ENCODE data around the gene RHPN2.
"Not testable (repeated sequence)": the region's sequence is repeated elsewhere in the genome, so short reads cannot be mapped to it uniquely, and the experiment has no call there.

The RHPN2 gene

DNA sequence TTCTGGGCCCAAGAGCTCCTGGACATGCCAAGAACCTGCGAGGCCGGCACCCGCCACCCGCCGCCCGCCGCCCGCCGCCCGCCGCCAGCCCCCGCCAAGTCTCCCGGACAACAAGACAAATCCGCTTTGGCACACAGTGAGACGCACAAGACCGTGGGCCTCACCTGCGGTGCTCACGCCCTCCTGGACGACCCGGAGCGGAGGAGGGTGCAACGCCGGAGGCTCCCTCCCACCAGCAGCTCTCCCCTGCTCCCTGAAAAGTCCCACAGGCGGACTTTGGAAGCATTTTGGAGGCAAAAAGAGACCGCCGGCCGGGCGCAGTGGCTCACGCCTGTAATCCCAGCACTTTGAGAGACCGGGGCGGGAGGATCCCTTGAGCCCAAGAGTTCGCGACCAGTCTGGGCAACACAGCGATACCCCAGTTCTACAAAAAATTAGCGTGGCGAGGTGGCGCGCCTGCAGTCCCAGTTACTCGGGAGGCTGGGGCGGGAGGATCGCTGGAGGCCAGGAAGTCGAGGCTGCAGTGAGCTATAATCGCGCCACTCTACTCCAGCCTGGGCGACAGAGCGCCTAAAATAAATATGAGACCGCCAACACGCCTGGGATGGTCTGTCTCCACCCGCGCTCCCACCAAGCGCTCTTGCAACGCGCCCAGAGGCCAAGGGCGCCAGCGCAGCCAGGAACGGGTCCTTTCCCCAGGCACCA lies 783 bp downstream of the RHPN2 start:
- no peak for DNase-seq

DNA sequence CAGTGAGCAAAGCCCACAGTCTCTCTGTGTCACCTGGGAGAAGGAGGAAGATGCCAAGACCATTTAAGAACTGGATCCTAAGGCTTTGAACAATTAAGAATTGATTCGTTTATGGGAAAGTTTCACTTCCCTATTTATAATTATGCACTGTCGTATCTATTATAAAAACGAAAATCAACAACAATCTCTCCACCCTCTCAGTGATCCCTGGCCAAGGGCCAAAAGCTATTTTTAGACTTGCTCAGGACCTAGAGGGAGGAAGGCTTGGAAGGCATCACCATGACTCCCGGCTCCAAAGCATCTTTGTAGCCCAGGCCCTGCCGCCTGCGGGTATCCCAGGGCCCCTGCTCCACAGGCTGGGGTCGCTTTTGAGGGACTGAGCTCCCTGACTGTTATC lies 1.3 kb downstream of the RHPN2 start:
- DNase-seq = no peak

DNA sequence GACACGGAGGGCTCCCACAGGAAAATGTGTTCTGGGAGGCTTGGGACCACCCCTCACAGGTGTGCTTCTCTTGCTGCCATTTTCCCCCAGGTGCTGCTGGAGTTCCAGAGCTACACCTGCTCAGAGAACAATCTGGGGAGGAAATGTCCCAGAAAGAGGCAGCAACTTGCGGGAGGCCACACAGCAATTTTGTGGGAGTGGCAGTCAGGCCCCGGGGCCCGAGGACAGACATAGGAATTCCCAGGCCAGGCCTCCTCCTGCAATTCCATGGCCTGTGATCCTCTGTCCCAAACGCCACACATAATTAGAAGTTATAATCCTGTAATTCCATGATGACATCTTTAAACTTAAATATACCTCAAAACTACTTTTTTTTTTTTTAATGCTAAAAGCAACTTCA lies 1.8 kb downstream of the RHPN2 start:
- DNase-seq = no peak

DNA sequence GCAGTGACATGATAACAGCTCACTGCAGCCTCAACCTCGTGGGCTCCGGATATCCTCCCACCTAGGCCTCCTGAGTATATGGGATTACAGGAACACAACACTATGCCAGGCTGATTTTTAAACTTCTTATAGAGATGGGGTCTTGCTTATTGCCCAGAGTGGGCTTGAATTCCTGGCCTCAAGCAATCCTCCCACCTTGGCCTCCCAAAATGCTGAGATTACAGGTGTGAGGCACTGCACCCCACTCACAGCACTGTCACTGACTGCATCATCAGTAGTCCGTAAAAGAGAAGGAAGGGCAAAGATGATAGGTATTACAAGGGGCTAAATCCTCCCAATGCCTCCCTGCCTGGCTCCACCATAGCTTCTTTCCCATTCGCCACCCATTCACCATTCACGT lies 4.1 kb downstream of the RHPN2 start:
- no peak for DNase-seq

DNA sequence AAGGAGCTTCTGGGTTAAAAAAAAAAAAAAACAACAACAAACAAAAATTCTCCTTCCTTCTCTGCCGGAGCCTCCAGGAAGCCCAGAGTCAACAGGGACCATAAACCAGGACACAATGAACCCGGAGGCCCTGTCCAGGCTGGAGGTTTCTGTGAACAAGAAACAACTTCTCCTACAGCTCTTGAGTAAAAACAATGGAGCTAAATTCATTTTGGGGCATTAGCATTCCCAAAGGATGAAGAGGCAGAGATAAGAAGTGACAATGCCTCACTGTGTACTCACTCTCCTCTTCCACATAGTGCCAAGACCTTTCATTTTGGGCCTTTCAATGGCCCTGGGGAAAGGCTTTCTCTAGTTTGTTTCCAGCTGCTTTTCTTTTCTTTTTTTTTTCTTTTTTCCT lies 9.0 kb downstream of the RHPN2 start:
- no peak for DNase-seq

DNA sequence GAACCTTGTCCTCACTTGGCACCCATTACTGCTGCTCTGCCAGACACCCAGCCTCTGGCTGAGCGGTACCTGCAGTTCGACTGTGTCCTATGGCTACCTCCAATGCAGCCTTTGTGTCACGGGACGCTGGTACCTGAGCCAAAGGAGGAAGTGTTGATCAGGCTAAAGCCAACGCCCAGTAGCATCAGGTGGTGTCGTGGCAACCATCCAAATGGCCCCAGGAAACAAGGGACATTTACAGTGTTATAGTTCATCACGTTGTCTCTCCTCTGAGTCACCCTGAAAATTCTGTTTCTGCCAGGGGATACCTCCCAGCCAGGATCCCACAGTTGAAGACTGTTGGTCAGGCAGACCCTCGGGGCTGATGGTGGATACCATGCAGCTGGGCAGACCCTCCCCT lies 10.1 kb downstream of the RHPN2 start:
- DNase-seq = no peak

DNA sequence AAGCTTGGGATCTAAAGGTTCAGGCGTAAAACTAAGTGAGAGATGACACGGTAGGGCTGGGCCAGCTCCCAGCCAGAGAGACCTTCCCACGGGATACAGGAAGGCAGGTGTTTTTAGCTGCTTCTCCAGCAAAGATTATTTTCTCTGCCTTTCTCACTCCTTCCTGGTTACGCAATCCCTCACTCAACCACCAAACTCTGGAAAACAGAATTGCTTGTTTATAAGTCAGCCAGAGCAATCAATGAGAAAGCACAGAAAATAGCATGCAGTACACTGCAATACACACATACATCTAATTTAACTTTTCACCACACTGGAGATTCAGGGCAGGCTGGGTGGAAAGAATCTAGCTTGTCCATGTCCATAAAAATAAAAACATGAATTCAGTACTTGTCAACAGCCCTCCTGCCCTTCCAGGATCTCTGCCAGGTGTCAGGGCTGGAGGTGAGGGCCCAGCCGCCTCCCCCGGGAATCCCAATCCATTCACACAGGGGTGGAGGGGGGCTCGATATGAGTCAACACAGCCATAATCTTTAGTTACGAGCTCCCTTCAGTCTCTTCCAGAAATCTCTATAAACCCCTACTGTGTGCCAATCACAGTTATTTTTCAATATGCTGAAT lies 12.2 kb downstream of the RHPN2 start:
- DNase-seq = no peak

DNA sequence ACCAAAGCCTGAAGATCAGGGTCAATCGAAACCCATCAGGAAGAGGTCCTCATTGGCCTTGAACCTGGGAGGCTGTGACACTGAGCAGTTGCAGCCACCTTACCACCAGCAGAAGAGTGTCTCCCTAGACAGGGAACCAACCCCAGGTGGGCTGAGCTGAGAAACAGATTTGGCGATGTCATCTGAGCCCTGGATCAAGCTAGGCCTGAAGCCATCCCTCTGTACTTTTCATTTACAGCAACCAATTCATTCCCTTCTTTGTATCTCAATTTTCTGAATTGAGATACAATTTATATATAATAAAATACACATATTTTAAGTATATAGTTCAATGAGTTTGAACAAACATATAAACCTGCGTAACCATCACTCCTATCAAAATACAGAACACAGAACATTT lies 14.6 kb downstream of the RHPN2 start:
- DNase-seq = no peak

DNA sequence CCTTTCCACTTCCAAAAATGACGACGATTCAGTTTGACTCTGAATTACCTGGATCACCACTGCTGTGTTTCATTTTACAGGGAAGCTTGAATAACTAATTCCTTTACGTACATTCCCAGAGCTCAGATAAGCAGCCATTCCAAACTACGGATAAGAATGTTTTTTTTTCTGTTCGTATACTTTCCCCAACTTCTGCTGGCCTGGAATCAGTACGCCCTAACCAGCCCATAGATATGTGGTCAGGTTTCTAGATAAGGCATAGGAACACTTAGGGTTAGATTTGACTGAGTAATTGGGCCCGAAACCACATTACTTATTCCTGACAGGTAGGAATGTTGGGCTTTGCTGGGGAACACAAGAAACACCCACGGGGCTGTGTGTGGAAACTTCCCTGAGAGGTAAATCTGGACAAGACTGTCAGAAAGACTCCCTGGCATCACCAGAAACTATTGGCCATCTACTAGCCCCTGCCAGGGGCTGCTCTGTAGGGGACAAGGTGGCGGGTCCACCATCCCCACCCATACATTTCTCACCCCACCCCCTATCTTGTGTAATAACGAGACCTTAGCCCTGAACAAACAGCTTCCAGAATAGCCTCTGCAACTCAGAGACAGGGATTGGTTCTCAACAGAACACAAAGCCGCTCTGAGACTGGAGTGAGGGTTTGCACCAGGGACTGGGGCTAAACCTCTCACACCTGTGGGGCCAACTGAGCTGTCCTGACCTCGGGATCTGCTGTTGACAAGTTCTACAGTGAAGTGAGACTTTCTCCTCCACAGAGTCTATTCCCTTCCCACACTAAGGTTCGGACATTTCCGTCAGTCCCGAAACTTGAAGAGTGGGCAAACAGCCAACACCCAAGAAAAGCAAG lies 15.6 kb downstream of the RHPN2 start:
- DNase-seq = no peak

DNA sequence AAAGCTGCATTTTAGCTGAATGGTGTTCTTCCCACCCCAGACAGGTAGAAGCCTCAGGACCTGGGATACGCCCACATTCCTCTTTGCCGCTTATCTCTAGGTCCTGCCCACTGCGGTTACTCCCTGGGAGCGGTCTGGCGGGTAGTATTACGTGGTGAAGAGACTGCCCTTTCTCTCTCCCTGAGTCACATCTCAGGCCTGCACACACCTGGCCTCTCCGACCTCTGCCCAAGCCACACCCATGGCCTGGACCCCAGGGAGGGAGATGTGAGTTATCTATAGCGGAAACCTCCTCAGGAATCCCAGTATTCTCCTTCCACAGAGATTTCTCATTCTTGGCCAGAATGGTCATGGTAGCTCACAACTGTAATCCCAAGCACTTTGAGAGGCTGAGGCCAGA lies 17.3 kb downstream of the RHPN2 start:
- no peak for DNase-seq

DNA sequence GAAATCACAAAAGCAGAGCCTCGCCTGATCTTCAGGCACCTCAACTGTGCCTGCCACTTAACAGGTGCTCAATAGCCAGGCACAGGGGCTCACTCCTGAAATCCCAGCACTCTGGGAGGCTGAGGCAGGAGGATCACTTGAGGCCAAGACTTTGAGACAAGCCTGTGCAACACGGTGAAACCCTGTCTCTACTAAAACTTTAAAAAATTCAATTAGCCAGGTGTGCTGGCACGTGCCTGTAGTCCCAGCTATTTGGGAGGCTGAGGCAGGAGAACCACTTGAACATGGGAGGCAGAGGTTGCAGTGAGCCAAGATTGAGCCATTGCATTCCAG lies 22.9 kb downstream of the RHPN2 start:
- DNase-seq = not testable (repeated sequence)

DNA sequence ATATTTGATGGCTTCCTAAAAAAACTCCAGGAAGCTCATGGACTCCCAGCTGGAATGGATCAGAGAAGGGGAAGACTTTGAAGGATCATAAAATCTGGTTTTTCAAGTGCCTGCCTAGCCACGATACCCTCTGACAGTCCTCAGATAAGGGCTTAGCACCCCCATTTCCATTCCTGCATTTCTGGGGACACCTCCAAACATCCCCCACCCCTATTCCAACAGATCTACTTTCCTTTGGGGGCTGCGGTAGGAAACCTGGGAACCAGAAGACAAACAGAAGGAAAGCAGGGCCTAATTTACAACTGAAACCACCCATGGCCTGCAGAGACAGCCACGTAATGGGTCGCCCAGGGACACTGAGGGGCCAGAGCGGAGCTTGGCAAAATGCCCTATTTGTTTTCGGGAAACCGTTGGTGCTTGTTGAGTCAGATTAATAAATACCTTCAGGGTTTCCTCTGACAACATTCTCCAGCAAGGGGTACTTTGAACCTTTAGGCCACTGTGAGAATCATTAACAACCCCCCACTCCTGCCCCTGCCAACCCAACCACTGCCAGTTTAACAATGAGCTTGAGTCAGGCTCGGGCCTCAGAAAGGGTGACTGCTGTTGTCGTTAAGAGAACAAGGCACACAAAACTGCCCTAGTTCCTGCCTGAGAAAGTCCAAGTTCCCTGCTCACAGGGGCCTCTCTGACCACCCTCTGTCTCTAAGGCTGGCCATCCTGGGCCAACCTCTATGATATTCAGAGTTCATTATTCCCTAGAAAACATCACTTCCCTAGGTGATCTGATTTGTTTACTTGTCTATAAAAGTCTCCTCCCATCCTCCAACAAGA lies 23.5 kb downstream of the RHPN2 start:
- DNase-seq = no peak

DNA sequence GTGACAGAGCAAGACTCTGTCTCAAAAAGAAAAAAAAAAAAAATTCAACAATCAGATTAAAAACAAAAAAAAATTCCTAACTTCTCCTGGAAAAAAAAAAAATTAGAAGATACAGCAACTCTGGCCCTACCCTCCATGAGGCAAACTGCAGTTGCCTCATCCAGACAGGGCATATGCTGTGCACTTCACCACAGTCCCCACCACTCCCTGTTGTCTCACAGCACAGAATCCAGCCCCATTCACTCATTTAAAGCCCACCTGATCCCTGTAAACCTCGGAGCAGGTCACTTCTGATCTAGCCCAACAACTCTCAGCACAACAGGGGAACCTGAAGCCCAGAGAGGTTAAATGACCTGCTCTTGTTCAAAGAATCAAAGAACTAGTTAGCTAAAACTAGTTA lies 24.9 kb downstream of the RHPN2 start:
- DNase-seq = no peak

DNA sequence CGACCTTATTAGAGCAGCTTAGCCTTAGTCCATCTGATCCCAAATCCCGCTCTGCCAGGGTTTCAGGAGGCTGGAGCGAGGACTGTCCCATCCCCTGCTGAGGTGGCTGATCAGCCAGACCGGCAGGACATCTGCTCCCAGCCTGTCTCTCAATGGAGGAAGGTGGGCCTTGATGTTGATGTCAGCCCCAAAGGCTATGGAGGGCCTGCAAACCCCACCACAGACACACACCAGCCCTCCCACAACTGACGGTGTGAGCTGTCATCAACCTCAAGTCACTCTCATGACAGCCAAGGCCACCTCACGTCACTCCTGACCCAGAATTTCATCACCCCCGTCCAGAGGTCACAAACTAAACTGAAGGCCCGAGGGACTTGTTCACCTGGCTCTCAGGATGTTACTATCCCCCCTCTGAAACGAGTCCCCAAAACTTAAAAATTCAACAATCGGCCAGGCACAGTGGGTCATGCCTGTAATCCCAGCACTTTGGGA lies 25.5 kb downstream of the RHPN2 start:
- DNase-seq = no peak

DNA sequence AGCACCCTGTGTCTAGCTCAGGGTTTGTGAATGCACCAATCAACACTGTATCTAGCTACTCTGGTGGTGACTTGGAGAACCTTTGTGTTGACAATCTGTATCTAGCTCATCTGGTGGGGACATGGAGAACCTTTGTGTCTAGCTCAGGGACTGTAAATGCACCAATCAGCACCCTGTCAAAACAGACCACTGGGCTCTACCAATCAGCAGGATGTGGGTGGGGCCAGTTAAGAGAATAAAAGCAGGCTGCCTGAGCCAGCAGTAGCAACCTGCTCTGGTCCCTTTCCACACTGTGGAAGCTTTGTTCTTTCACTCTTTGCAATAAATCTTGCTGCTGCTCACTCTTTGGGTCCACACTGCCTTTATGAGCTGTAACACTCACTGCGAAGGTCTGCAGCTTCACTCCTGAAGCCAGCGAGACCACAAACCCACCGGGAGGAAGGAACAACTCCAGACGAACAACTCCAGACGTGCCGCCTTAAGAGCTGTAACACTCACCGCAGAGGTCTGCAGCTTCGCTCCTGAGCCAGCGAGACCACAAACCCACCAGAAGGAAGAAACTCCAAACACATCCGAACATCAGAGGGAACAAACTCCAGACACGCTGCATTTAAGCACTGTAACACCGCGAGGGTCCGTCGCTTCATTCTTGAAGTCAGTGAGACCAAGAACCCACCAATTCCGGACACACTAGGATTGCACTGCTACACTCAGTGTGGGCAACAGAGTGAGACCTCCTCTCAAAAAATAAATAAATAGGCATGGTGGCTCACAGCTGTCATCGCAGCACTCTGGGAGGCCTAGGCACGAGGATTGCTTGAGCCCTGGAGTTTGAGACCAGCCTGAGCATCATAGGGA lies 27.3 kb downstream of the RHPN2 start:
- DNase-seq = not testable (repeated sequence)

DNA sequence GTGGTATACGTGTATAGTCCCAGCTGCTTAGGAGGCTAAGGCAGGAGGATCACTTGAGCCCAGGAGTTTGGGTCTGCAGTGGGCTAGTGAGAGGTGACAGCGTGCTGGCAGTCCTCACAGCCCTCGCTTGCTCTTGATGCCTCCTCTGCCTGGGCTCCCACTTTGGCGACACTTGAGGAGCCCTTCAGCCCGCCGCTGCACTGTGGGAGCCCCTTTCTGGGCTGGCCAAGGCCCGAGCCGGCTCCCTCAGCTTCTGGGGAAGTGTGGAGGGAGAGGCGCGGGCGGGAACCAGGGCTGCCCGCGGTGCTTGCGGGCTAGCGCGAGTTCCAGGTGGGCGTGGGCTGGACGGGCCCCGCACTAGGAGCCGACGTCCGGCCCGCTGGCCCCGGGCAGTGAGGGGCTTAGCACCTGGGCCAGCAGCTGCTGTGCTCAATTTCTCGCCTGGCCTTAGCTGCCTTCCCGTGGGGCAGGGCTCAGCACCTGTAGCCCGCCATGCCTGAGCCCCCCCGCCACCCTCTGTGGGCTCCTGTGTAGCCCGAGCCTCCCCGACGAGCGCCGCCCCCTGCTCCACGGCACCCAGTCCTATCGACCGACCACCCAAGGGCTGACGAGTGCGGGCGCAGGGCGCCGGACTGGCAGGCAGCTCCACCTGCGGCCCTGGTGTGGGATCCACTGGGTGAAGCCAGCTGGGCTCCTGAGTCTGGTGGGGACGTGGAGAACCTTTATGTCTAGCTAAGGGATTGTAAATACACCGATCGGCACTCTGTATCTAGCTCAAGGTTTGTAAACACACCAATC lies 28.1 kb downstream of the RHPN2 start:
- DNase-seq = not testable (repeated sequence)

DNA sequence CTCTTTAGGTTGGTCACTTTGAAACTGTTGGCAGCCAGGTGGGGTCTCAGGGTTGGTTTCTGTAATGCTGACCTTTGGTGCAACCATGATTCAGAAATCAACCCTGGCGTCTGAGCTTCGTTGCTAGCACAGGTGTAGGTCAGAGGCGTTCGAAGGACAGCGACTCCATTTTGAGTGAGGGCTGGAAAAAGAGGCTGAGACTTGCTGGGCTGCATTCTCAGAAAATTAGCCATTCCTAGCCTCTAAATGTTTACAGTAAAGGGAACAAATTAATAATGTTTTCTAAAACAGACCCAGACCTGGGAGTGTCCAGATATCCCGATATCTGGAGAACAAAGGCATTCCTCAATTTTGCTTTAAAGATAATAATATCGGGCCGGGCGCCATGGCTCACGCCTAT lies 29.2 kb downstream of the RHPN2 start:
- DNase-seq = no peak

DNA sequence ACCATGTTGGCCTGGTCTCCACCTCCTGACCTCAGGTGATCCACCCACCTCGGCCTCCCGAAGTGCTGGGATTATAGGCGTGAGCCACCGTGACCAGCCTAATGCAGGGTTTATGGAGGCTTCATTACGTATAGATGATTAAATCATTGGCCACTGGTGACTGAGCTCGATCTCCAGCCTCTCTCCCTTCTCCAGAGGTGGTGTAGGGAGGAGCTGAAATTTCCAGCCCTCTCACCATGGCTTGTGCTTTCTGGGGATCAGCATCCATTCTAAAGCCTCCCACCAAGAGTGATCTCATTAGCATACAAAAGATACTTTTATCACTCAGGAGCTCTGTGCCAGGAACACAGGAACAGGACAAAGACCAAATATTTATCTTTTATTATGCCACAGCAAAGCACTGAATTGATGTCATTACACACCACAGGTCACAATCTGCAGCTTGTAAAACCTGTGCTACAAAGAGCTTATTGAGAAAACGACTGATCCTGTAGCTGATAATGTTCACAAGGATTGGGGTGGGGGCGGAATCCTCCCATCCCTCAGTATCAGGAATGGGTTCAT lies 32.4 kb downstream of the RHPN2 start:
- no peak for DNase-seq

DNA sequence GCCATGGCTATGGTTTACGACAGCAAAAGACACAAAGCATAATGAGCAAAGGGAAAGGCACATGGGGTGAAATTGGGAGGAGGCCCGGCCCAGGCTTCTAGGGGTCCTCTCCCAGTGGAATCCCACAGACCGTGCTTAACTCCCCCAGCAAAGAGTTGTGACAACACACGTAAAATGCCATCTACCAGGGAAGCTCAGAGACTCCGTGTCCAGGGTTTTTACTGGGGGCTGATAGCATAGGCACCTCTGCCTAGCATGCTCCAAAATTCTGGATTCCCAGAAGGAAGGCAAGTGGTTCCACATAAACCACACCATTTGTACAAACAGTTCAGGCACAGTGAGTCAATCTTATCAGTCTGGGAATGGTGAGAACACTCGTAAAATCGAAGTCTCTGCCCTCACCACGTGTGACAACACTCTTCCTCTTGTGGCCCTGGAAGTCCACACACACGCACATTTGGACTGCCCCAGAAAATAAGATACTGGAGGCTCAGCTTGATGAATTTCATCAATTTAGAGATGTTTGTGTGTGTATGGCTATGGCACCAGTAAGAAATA lies 34.9 kb downstream of the RHPN2 start:
- DNase-seq = no peak

DNA sequence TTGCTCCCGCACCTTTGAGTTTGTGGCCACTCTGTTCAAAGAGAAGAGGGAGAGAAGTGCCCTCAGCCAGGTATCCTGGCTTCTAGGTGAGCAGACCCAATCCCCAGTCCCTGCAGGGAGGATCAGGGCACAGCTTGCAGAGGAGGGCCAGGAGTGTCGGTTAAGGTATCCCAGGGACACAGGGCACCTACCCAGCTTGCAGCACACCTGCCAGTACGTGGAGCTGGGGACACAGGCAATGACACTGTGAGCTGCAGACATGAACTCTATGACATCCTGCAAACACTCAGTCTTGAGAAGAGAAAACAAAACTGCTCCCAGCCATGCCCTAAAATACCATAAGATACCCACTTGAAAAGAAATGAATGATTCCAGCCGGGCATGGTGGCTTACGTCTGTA lies 38.1 kb downstream of the RHPN2 start:
- DNase-seq = not testable (repeated sequence)
